SK-N-MC (cell line): Measurements from ENCODE around the gene CHRM5.

Experiments used
- EZH2 ChIP-seq: fragments of 200-600 bp; sonication (generic); IDR thresholded peaks from one replicate; pipeline ENCODE4 v1.6.1; 2017; ENCODE audit warnings: antibody characterized with exemption
- POLR2AphosphoS5 ChIP-seq: IDR thresholded peaks from 2 replicates; pipeline ENCODE4 v1.6.1; 2012; ENCODE audit warnings: mild to moderate bottlenecking, low read depth, low read length, borderline replicate concordance

- no peak for TF ChIP-seq POLR2AphosphoS5
- TF ChIP-seq EZH2, result no peak
Measured at GRCh38 chr15:34059946-34060345, 91.6 kb downstream of the CHRM5 start.
